ENCODE measurements around the gene TNP2.

DNA sequence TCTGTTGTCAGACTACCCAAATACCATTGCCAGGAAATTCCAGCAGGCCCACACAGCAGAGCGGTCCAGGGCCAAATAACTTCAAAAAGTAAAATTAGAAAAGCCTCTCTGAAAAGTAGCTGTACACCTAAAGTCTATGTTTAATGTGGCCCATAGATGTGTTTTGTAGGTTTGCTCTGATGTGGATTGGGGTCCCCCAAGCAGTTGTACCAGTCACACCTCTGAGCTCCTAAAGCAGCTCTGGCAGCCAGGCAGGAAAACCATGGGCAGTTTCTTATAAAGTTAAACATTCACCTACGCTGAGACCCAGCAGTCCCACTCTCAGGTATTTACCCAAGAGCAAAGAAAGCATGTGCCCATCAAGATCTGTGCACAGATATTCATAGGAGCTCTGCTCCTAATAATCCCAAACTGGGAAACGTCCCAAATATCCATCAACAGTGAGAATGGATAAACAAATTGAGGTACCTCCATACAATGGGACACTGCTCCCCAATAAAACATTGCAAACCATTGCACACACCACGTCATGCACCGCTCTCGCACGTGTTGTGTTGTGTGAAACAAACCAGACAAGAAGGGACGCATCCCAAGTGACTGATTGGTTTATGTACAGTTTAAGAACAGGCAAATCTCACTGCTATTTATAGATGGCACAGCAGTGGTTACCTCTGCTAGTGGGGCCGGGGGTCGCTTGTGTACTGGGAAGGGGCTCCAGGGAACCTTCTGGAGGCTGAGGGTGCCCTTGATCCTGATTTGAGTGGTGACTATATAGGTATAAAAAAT, 27.8 kb upstream of the TNP2 start:
- no peak for TF ChIP-seq CTCF (conservative IDR thresholded peaks at IDR 0.05)
- TF ChIP-seq ZFX (IDR thresholded peaks at IDR 0.05): no peak
